GM18505 (cell line): ENCODE measurements around the gene HIRA.

Experiments used
- ATAC-seq: cut with Tn5 transposase; IDR thresholded peaks from one replicate; pipeline ENCODE4 v1.9.1; 2021; ENCODE audit not compliant: unreplicated experiment
- POLR2A ChIP-seq: IDR thresholded peaks from 4 replicates; pipeline ENCODE4 v1.6.1; 2011; ENCODE audit warnings: borderline replicate concordance; ENCODE audit not compliant: insufficient read depth, insufficient read length; ENCODE audit errors: extremely low read depth

The HIRA gene

GRCh38 chr22:19352766-19353165, 78.8 kb downstream of the HIRA start:
- no peak for ATAC-seq
- TF ChIP-seq POLR2A = no peak

- no peak for ATAC-seq
- no peak for TF ChIP-seq POLR2A
These were observed 79.3 kb downstream of the HIRA start for GRCh38 chr22:19352217-19352616.

GRCh38 chr22:19351604-19352003, 79.9 kb downstream of the HIRA start:
- TF ChIP-seq POLR2A = no peak
- no peak for ATAC-seq

GRCh38 chr22:19350947-19351346, 80.6 kb downstream of the HIRA start:
- TF ChIP-seq POLR2A = no peak
- no peak for ATAC-seq

- no peak for ATAC-seq
- no peak for TF ChIP-seq POLR2A
These were observed 81.1 kb downstream of the HIRA start for GRCh38 chr22:19350476-19350859.

GRCh38 chr22:19349778-19350475, 81.6 kb downstream of the HIRA start:
- no peak for ATAC-seq

GRCh38 chr22:19346677-19347265, 84.8 kb downstream of the HIRA start:
- no peak for TF ChIP-seq POLR2A
- ATAC-seq = no peak

More at GRCh38 chr22:19349778-19350475, 81.6 kb downstream of the HIRA start:
- TF ChIP-seq POLR2A = no peak

GRCh38 chr22:19344420-19344819, 87.1 kb downstream of the HIRA start:
- ATAC-seq = no peak
- no peak for TF ChIP-seq POLR2A

- TF ChIP-seq POLR2A = no peak
- no peak for ATAC-seq
These were observed 88.1 kb downstream of the HIRA start for GRCh38 chr22:19343470-19343869.

GRCh38 chr22:19341500-19341899, 90.0 kb downstream of the HIRA start:
- TF ChIP-seq POLR2A = no peak
- no peak for ATAC-seq

GRCh38 chr22:19337137-19337536, 94.4 kb downstream of the HIRA start:
- no peak for TF ChIP-seq POLR2A
- no peak for ATAC-seq

- no peak for ATAC-seq
- no peak for TF ChIP-seq POLR2A
These were observed 95.1 kb downstream of the HIRA start for GRCh38 chr22:19336133-19337075.

- TF ChIP-seq POLR2A = no peak
- ATAC-seq = no peak
These were observed 99.6 kb downstream of the HIRA start for GRCh38 chr22:19331975-19332374.
